WTC11 (cell line): ENCODE results near the gene AOC1. TPM values are rescaled to one million over a fixed set of nuclear protein-coding genes. Genes with fewer than 3 reads are reported as not detected.

Experiments
- ATAC-seq: fragments of 200-7000 bp; cut with Tn5 transposase; 2 replicates; pipeline ENCODE4 v1.10.0; 2021; ENCODE audit warnings: mild to moderate bottlenecking, moderate library complexity
- CTCF ChIA-PET: fragments of 300-600 bp; sonication (Branson Sonifier 250); formaldehyde crosslinking; loops from one replicate; lab custom pipeline; 2021; ENCODE audit warnings: antibody characterized with exemption; lab: Charles Lee
- POLR2A ChIA-PET: fragments of 350-600 bp; sonication (Branson Sonifier 250); formaldehyde crosslinking; loops from one replicate; lab custom pipeline; 2021; ENCODE audit warnings: antibody characterized with exemption; lab: Charles Lee
- DNase-seq: peaks from one replicate; pipeline ENCODE4 v3.0.0; 2021; ENCODE audit warnings: low spot score
- H3K27ac Mint-ChIP-seq: 2 replicates; pipeline ENCODE4 v1.8.0; 2021; ENCODE audit warnings: mixed read lengths
- H3K27me3 Mint-ChIP-seq: 2 replicates; pipeline ENCODE4 v1.8.0; 2021; ENCODE audit warnings: low read depth, mild to moderate bottlenecking, moderate library complexity, mixed read lengths
- H3K36me3 Mint-ChIP-seq: 2 replicates; pipeline ENCODE4 v1.8.0; 2021; ENCODE audit warnings: mixed read lengths
- H3K4me1 Mint-ChIP-seq: 2 replicates; pipeline ENCODE4 v1.8.0; 2022; ENCODE audit warnings: mixed read lengths
- H3K4me3 Mint-ChIP-seq: 2 replicates; pipeline ENCODE4 v1.8.0; 2021; ENCODE audit warnings: mild to moderate bottlenecking, moderate library complexity, mixed read lengths
- H3K9me3 Mint-ChIP-seq: 2 replicates; pipeline ENCODE4 v1.8.0; 2021; ENCODE audit warnings: mixed read lengths
- ATF1 ChIP-seq: sonication (generic); formaldehyde crosslinking; IDR thresholded peaks from 2 replicates; pipeline ENCODE4 v1.8.1; 2023; ENCODE audit warnings: mild to moderate bottlenecking, moderate library complexity, missing genetic modification reagents
- GTF2I ChIP-seq: fragments of 250-450 bp; sonication (Bioruptor Pico); conservative IDR thresholded peaks from 2 replicates; pipeline ENCODE4 v1.4.0; 2021; ENCODE audit warnings: mild to moderate bottlenecking
- NFE2L1 ChIP-seq: sonication (generic); formaldehyde crosslinking; IDR thresholded peaks from 2 replicates; pipeline ENCODE4 v1.8.1; 2023; ENCODE audit warnings: missing genetic modification reagents
- NR2C2 ChIP-seq: sonication (generic); formaldehyde crosslinking; IDR thresholded peaks from 2 replicates; pipeline ENCODE4 v1.8.0; 2022; ENCODE audit warnings: mild to moderate bottlenecking, missing genetic modification reagents
- PRRX2 ChIP-seq: fragments of 250-450 bp; sonication (Bioruptor Pico); IDR thresholded peaks from 2 replicates; pipeline ENCODE4 v1.8.0; 2021; ENCODE audit warnings: mild to moderate bottlenecking
- RORB ChIP-seq: fragments of 250-450 bp; sonication (Bioruptor Pico); IDR thresholded peaks from 2 replicates; pipeline ENCODE4 v1.9.0; 2021; ENCODE audit warnings: mild to moderate bottlenecking
- SMAD3 ChIP-seq: sonication (generic); formaldehyde crosslinking; IDR thresholded peaks from 2 replicates; pipeline ENCODE4 v1.8.0; 2022; ENCODE audit warnings: missing genetic modification reagents, mild to moderate bottlenecking, borderline replicate concordance
- TCF7 ChIP-seq: sonication (generic); formaldehyde crosslinking; IDR thresholded peaks from 2 replicates; pipeline ENCODE4 v1.8.0; 2022; ENCODE audit warnings: mild to moderate bottlenecking, low read depth, missing genetic modification reagents, moderate library complexity
- TEAD4 ChIP-seq: sonication (generic); formaldehyde crosslinking; IDR thresholded peaks from 2 replicates; pipeline ENCODE4 v1.8.0; 2022; ENCODE audit warnings: mild to moderate bottlenecking, missing genetic modification reagents
- ZBTB21 ChIP-seq: sonication (generic); formaldehyde crosslinking; IDR thresholded peaks from 2 replicates; pipeline ENCODE4 v1.8.1; 2023; ENCODE audit warnings: mild to moderate bottlenecking, missing genetic modification reagents, borderline replicate concordance
- ZNF232 ChIP-seq: sonication (generic); formaldehyde crosslinking; IDR thresholded peaks from 2 replicates; pipeline ENCODE4 v1.8.0; 2022; ENCODE audit warnings: mild to moderate bottlenecking, missing genetic modification reagents
- ZNF263 ChIP-seq: sonication (generic); formaldehyde crosslinking; IDR thresholded peaks from 2 replicates; pipeline ENCODE4 v1.8.1; 2022; ENCODE audit warnings: low read depth, mild to moderate bottlenecking, moderate library complexity, missing genetic modification reagents
- total RNA-seq: library from RNA; stranded (reverse); gene quantifications from 3 replicates; pipeline ENCODE4 v1.2.3, GENCODE V29; 2021
- TF ChIP-seq, protein P1 (sequence below): sonication (generic); formaldehyde crosslinking; IDR thresholded peaks from 2 replicates; pipeline ENCODE4 v1.8.0; 2022; ENCODE audit warnings: mild to moderate bottlenecking, missing genetic modification reagents
- TF ChIP-seq, protein P2 (sequence below): sonication (generic); formaldehyde crosslinking; IDR thresholded peaks from 2 replicates; pipeline ENCODE4 v1.8.1; 2022; ENCODE audit warnings: mild to moderate bottlenecking, missing genetic modification reagents, moderate library complexity, borderline replicate concordance
- TF ChIP-seq, protein P3 (sequence below): sonication (generic); formaldehyde crosslinking; IDR thresholded peaks from 2 replicates; pipeline ENCODE4 v1.8.1; 2023; ENCODE audit warnings: mild to moderate bottlenecking, moderate library complexity, missing genetic modification reagents
- TF ChIP-seq, protein P4 (sequence below): sonication (generic); formaldehyde crosslinking; IDR thresholded peaks from 2 replicates; pipeline ENCODE4 v1.8.0; 2022; ENCODE audit warnings: mild to moderate bottlenecking, missing genetic modification reagents
- TF ChIP-seq, protein P5 (sequence below): sonication (generic); formaldehyde crosslinking; IDR thresholded peaks from 2 replicates; pipeline ENCODE4 v1.8.1; 2022; ENCODE audit warnings: mild to moderate bottlenecking, moderate library complexity, missing genetic modification reagents
- TF ChIP-seq, protein P6 (sequence below): sonication (generic); formaldehyde crosslinking; IDR thresholded peaks from 2 replicates; pipeline ENCODE4 v1.8.1; 2022; ENCODE audit warnings: low read depth, missing genetic modification reagents, borderline replicate concordance
- TF ChIP-seq, protein P7 (sequence below): sonication (generic); formaldehyde crosslinking; IDR thresholded peaks from 2 replicates; pipeline ENCODE4 v1.8.0; 2022; ENCODE audit warnings: mild to moderate bottlenecking, missing genetic modification reagents
- TF ChIP-seq, protein P8 (sequence below): sonication (generic); formaldehyde crosslinking; IDR thresholded peaks from 2 replicates; pipeline ENCODE4 v1.8.0; 2023; ENCODE audit warnings: missing genetic modification reagents

AOC1 gene
- total RNA-seq, 1 experiment from 2014 or later = 0.17 TPM

DNA sequence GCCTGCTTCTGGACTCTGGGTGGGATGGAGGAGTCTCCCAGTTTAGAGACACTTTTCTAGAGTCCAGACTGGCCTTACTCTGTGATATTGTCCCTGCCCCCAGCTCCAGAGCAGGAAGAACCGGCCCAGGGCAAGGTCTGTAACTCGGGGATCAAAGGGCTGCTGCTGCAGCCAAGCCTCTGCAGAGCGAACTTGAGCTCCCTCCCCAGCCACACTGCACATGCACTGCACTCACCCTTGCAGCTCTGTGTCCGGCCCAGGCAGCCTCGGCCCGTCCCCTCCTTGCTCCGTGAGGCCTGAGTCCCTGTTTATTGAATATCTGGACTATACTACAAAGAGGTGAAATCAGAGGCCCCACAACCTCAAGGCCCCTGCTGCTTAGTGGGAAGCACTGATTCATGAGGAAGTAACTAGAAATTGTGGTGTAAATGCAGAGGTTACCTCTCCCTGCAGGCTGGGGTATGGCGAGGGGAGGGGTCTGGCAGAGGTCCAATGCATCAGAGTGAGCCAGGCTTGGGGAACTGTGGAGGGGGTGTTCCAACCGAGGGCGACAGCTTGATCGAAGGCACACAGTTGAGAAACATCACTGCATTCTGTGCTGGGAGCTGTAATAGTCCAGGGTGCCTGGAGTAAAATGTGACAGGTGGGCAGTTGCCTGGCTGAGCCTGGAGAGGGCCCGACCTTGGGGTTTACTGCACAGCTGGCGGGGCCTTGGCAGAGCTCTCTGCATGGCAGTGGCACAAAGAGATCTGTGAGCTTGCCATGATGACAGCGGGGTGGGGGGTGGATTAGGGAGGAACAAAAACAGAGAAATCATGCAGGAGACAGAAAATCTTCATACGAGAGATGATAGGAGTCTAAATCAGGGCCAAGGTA is 49.1 kb downstream of the AOC1 start:
- CTCF ChIA-PET = interaction anchor here (0.6 to 2.6 kb wide), 12 partner anchors 10 to 147 kb away, joined by 3 to 13 read pairs (median 4); no protein-coding TSS in a partner anchor
- peak; percentile 51 for ATAC-seq
- peaks cover 61% of the 10 kb centered on the region for H3K27me3 Mint-ChIP-seq
- no peak overlapping the region for H3K4me3 Mint-ChIP-seq
- no peaks in the 10 kb centered on the region for H3K9me3 Mint-ChIP-seq
- DNase-seq = no peak
- H3K4me1 Mint-ChIP-seq = peaks cover 37% of the 10 kb centered on the region
- H3K27ac Mint-ChIP-seq = no peak overlapping the region
- H3K36me3 Mint-ChIP-seq = no peaks in the 10 kb centered on the region
- POLR2A ChIA-PET = no interaction called here
- TF ChIP-seq, protein P1, sequence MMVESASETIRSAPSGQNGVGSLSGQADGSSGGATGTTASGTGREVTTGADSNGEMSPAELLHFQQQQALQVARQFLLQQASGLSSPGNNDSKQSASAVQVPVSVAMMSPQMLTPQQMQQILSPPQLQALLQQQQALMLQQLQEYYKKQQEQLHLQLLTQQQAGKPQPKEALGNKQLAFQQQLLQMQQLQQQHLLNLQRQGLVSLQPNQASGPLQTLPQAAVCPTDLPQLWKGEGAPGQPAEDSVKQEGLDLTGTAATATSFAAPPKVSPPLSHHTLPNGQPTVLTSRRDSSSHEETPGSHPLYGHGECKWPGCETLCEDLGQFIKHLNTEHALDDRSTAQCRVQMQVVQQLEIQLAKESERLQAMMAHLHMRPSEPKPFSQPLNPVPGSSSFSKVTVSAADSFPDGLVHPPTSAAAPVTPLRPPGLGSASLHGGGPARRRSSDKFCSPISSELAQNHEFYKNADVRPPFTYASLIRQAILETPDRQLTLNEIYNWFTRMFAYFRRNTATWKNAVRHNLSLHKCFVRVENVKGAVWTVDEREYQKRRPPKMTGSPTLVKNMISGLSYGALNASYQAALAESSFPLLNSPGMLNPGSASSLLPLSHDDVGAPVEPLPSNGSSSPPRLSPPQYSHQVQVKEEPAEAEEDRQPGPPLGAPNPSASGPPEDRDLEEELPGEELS (CRISPR knock-in tag) = no peak
- TF ChIP-seq, protein P2, sequence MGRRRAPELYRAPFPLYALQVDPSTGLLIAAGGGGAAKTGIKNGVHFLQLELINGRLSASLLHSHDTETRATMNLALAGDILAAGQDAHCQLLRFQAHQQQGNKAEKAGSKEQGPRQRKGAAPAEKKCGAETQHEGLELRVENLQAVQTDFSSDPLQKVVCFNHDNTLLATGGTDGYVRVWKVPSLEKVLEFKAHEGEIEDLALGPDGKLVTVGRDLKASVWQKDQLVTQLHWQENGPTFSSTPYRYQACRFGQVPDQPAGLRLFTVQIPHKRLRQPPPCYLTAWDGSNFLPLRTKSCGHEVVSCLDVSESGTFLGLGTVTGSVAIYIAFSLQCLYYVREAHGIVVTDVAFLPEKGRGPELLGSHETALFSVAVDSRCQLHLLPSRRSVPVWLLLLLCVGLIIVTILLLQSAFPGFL = no peak
- TF ChIP-seq RORB (no peak), TEAD4 (CRISPR knock-in tag) (no peak), ZBTB21 (CRISPR knock-in tag) (no peak), SMAD3 (no peak), ZNF232 (CRISPR knock-in tag) (no peak), GTF2I (CRISPR knock-in tag) (no peak)
- TF ChIP-seq, protein P3, sequence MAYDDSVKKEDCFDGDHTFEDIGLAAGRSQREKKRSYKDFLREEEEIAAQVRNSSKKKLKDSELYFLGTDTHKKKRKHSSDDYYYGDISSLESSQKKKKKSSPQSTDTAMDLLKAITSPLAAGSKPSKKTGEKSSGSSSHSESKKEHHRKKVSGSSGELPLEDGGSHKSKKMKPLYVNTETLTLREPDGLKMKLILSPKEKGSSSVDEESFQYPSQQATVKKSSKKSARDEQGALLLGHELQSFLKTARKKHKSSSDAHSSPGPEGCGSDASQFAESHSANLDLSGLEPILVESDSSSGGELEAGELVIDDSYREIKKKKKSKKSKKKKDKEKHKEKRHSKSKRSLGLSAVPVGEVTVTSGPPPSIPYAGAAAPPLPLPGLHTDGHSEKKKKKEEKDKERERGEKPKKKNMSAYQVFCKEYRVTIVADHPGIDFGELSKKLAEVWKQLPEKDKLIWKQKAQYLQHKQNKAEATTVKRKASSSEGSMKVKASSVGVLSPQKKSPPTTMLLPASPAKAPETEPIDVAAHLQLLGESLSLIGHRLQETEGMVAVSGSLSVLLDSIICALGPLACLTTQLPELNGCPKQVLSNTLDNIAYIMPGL (CRISPR knock-in tag) = no peak
- TF ChIP-seq, protein P4, sequence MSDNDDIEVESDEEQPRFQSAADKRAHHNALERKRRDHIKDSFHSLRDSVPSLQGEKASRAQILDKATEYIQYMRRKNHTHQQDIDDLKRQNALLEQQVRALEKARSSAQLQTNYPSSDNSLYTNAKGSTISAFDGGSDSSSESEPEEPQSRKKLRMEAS (CRISPR knock-in tag) = no peak
- TF ChIP-seq, protein P5, sequence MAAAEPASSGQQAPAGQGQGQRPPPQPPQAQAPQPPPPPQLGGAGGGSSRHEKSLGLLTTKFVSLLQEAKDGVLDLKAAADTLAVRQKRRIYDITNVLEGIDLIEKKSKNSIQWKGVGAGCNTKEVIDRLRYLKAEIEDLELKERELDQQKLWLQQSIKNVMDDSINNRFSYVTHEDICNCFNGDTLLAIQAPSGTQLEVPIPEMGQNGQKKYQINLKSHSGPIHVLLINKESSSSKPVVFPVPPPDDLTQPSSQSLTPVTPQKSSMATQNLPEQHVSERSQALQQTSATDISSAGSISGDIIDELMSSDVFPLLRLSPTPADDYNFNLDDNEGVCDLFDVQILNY (CRISPR knock-in tag) = no peak

DNA sequence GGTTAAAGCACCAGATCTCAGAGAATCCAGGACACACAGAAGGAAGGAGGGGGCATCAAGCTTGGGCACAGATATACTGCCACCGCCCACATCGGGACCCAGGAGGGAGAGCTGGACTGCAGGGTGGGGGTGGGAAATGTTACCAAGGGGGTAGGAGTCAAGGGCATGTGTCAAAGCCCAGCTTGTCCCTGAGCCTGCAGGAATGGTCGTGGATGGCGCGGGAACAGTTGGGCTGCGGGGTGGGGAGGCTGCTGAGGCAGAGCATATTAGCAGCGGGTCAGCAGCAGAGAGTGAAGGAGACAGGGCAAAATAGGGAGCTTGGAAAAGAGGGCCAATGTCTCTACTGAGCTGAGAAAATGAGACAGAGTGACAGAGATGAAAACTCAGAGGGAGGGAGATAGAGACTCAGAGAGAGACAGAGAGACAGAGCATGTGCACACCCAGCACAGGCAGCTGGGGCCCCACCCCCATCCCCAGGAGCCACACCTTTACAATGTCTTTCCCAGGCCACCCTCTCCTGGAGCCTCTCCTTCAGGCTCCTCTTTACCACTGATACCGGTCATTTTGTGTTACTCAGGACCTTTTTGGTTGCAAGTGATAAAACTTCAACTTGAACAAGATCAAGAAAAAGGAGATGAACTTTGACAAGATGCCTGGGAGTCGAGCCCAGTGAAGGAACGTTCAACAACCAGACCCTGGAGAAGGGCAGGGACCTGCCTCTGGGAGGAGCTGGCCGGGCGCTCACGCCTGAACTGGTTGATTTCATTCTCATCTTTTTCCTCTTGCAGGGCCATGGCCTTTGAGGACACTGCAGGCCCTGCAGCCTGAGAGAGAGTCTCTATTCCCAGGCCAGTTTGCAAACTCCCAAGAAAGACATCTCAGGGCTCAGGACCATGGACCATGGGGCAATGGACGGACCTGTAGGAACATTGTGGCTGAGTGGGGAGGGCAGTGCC is 50.0 kb downstream of the AOC1 start:
- Mint-ChIP-seq H3K36me3 (no peaks in the 10 kb centered on the region), H3K4me1 (peaks cover 33% of the 10 kb centered on the region), H3K9me3 (no peaks in the 10 kb centered on the region), H3K27me3 (peaks cover 62% of the 10 kb centered on the region), H3K4me3 (no peak overlapping the region), H3K27ac (no peak overlapping the region)
- CTCF ChIA-PET = interaction anchor here (0.6 to 2.6 kb wide), 9 partner anchors 9 to 110 kb away, joined by 3 to 13 read pairs (median 4); no protein-coding TSS in a partner anchor
- DNase-seq (no peak), ATAC-seq (no peak)
- POLR2A ChIA-PET = no interaction called here
- TF ChIP-seq ATF1 (CRISPR knock-in tag) (no peak), ZNF263 (CRISPR knock-in tag) (no peak), NR2C2 (CRISPR knock-in tag) (no peak), PRRX2 (CRISPR knock-in tag) (no peak), NFE2L1 (no peak), TCF7 (CRISPR knock-in tag) (no peak)
- TF ChIP-seq, protein P6, sequence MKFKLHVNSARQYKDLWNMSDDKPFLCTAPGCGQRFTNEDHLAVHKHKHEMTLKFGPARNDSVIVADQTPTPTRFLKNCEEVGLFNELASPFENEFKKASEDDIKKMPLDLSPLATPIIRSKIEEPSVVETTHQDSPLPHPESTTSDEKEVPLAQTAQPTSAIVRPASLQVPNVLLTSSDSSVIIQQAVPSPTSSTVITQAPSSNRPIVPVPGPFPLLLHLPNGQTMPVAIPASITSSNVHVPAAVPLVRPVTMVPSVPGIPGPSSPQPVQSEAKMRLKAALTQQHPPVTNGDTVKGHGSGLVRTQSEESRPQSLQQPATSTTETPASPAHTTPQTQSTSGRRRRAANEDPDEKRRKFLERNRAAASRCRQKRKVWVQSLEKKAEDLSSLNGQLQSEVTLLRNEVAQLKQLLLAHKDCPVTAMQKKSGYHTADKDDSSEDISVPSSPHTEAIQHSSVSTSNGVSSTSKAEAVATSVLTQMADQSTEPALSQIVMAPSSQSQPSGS = no peak
- TF ChIP-seq, protein P7, sequence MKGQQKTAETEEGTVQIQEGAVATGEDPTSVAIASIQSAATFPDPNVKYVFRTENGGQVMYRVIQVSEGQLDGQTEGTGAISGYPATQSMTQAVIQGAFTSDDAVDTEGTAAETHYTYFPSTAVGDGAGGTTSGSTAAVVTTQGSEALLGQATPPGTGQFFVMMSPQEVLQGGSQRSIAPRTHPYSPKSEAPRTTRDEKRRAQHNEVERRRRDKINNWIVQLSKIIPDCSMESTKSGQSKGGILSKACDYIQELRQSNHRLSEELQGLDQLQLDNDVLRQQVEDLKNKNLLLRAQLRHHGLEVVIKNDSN (CRISPR knock-in tag) = no peak
- TF ChIP-seq, protein P3 (CRISPR knock-in tag) = no peak
- TF ChIP-seq, protein P8, sequence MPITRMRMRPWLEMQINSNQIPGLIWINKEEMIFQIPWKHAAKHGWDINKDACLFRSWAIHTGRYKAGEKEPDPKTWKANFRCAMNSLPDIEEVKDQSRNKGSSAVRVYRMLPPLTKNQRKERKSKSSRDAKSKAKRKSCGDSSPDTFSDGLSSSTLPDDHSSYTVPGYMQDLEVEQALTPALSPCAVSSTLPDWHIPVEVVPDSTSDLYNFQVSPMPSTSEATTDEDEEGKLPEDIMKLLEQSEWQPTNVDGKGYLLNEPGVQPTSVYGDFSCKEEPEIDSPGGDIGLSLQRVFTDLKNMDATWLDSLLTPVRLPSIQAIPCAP = no peak
